Peyer's patch (tissue), 4 donors: ENCODE data around the gene SMAD6.

ENCODE experiments used
- CTCF ChIP-seq, 6 experiments: fragments of 450-650 bp in 4 of 6; fragments of 200-600 bp in 2 of 6; sonication (generic) in 1 of 6; IDR thresholded peaks; one replicate each; pipeline ENCODE4 v1.5.1; 2017 to 2019; ENCODE audit warnings: antibody characterized with exemption in 6 of 6, mild to moderate bottlenecking in 3 of 6, moderate library complexity in 1 of 6
- POLR2A ChIP-seq, 2 donors: fragments of 450-650 bp; IDR thresholded peaks; one replicate each; pipeline ENCODE4 v1.5.1; 2017; ENCODE audit warnings: antibody characterized with exemption in 2 of 2, mild to moderate bottlenecking in 2 of 2, moderate library complexity in 2 of 2

GRCh38 chr15:66800584-66801235, 98.7 kb downstream of the SMAD6 start:
- TF ChIP-seq CTCF (IDR thresholded peaks at IDR 0.05) (no peak), POLR2A (IDR thresholded peaks at IDR 0.05) (no peak)
